Astrocyte (in vitro differentiated cells and primary cell): ENCODE results near the gene HSPB2. TPM values are rescaled to one million over a fixed set of nuclear protein-coding genes. Genes with fewer than 3 reads are reported as not detected.

Experiments
- DNase-seq: peaks from one replicate; pipeline ENCODE4 v3.0.0-alpha.2; 2010; ENCODE audit warnings: low read depth
- FAIRE-seq: peaks from 2 replicates; lab custom pipeline; 2011; peaks lifted over from hg19 to GRCh38; lab: Jason Lieb, UNC
- H2AFZ ChIP-seq: 2 replicates; pipeline ENCODE4 v1.6.0; 2012; ENCODE audit warnings: low read depth, low read length, inconsistent platforms
- H3K27ac ChIP-seq: 2 replicates; pipeline ENCODE4 v1.5.1; 2011; ENCODE audit warnings: low read depth, low read length, inconsistent platforms
- H3K27me3 ChIP-seq: 2 replicates; pipeline ENCODE4 v1.6.0; 2011; ENCODE audit warnings: low read length, inconsistent platforms; ENCODE audit not compliant: insufficient read depth
- H3K36me3 ChIP-seq: 2 replicates; pipeline ENCODE4 v1.5.1; 2011; ENCODE audit warnings: low read length, inconsistent platforms; ENCODE audit not compliant: insufficient read depth
- H3K4me1 ChIP-seq: 2 replicates; pipeline ENCODE4 v1.5.1; 2011; ENCODE audit warnings: low read length, inconsistent platforms; ENCODE audit not compliant: insufficient read depth
- H3K4me2 ChIP-seq: 2 replicates; pipeline ENCODE4 v1.6.0; 2012; ENCODE audit warnings: low read length, inconsistent platforms
- H3K4me3 ChIP-seq: 2 replicates; pipeline ENCODE4 v1.5.1; 2011; ENCODE audit warnings: low read depth, mild to moderate bottlenecking, low read length, inconsistent platforms; ENCODE audit not compliant: insufficient read depth
- H3K79me2 ChIP-seq: 2 replicates; pipeline ENCODE4 v1.6.0; 2012; ENCODE audit warnings: mild to moderate bottlenecking, low read length, inconsistent platforms; ENCODE audit not compliant: insufficient read depth
- H3K9ac ChIP-seq: 2 replicates; pipeline ENCODE4 v1.6.0; 2012; ENCODE audit warnings: mild to moderate bottlenecking, low read length, inconsistent platforms
- H3K9me3 ChIP-seq: 2 replicates; pipeline ENCODE4 v1.5.1; 2012; ENCODE audit warnings: low read depth, mild to moderate bottlenecking, low read length, inconsistent platforms; ENCODE audit not compliant: insufficient read depth
- H4K20me1 ChIP-seq: 2 replicates; pipeline ENCODE4 v1.6.0; 2012; ENCODE audit warnings: low read length, inconsistent platforms; ENCODE audit not compliant: insufficient read depth
- H3K27ac Mint-ChIP-seq: one replicate; pipeline ENCODE4 v1.8.0; 2021; ENCODE audit warnings: mild to moderate bottlenecking, mixed read lengths; ENCODE audit not compliant: unreplicated experiment
- H3K27me3 Mint-ChIP-seq: one replicate; pipeline ENCODE4 v1.8.0; 2021; ENCODE audit warnings: low read depth, mixed read lengths; ENCODE audit not compliant: unreplicated experiment
- H3K36me3 Mint-ChIP-seq: one replicate; pipeline ENCODE4 v1.8.0; 2021; ENCODE audit warnings: low read depth, mixed read lengths; ENCODE audit not compliant: unreplicated experiment
- H3K4me1 Mint-ChIP-seq: one replicate; pipeline ENCODE4 v1.8.0; 2021; ENCODE audit warnings: low read depth, mixed read lengths; ENCODE audit not compliant: unreplicated experiment
- H3K4me3 Mint-ChIP-seq: one replicate; pipeline ENCODE4 v1.8.0; 2021; ENCODE audit warnings: mild to moderate bottlenecking, moderate library complexity, mixed read lengths; ENCODE audit not compliant: unreplicated experiment
- H3K9me3 Mint-ChIP-seq: one replicate; pipeline ENCODE4 v1.8.0; 2021; ENCODE audit warnings: mild to moderate bottlenecking, mixed read lengths; ENCODE audit not compliant: unreplicated experiment
- EZH2 ChIP-seq: IDR thresholded peaks from 2 replicates; pipeline ENCODE4 v1.6.1; 2012; ENCODE audit warnings: mild to moderate bottlenecking, low read length, inconsistent platforms; ENCODE audit not compliant: insufficient read depth
- total RNA-seq: library from RNA; stranded (reverse); gene quantifications from 2 replicates; pipeline ENCODE4 v1.2.1, GENCODE V29; 2021
- TF ChIP-seq, protein P1 (sequence below): IDR thresholded peaks from 2 replicates; pipeline ENCODE4 v1.5.1; 2011; ENCODE audit warnings: low read depth, mild to moderate bottlenecking, inconsistent platforms, low read length, moderate library complexity; ENCODE audit not compliant: insufficient read depth

HSPB2 gene
- total RNA-seq, 1 donor from 2014 or later = not detected

GRCh38 chr11:111949519-111950426 lies 37.2 kb downstream of the HSPB2 start:
- no peak overlapping the region for H3K4me2 ChIP-seq
- H3K4me3 ChIP-seq = no peak overlapping the region
- H3K27me3 ChIP-seq = no peaks in the 10 kb centered on the region
- peaks cover 3% of the 10 kb centered on the region for H3K9me3 Mint-ChIP-seq
- FAIRE-seq = no peak
- no peaks in the 10 kb centered on the region for H3K9me3 ChIP-seq
- no peak overlapping the region for H3K27ac ChIP-seq
- peaks cover 6% of the 10 kb centered on the region for H3K4me1 ChIP-seq
- no peaks in the 10 kb centered on the region for H3K36me3 ChIP-seq
- H2AFZ ChIP-seq = no peak overlapping the region
- H3K9ac ChIP-seq = no peak overlapping the region
- H3K27me3 Mint-ChIP-seq = no peaks in the 10 kb centered on the region
- DNase-seq = no peak
- no peaks in the 10 kb centered on the region for H4K20me1 ChIP-seq
- peak overlapping the region; percentile 2 for H3K27ac Mint-ChIP-seq
- no peaks in the 10 kb centered on the region for H3K79me2 ChIP-seq
- H3K4me3 Mint-ChIP-seq = no peak overlapping the region
- H3K36me3 Mint-ChIP-seq = no peaks in the 10 kb centered on the region
- TF ChIP-seq, protein P1, sequence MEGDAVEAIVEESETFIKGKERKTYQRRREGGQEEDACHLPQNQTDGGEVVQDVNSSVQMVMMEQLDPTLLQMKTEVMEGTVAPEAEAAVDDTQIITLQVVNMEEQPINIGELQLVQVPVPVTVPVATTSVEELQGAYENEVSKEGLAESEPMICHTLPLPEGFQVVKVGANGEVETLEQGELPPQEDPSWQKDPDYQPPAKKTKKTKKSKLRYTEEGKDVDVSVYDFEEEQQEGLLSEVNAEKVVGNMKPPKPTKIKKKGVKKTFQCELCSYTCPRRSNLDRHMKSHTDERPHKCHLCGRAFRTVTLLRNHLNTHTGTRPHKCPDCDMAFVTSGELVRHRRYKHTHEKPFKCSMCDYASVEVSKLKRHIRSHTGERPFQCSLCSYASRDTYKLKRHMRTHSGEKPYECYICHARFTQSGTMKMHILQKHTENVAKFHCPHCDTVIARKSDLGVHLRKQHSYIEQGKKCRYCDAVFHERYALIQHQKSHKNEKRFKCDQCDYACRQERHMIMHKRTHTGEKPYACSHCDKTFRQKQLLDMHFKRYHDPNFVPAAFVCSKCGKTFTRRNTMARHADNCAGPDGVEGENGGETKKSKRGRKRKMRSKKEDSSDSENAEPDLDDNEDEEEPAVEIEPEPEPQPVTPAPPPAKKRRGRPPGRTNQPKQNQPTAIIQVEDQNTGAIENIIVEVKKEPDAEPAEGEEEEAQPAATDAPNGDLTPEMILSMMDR = no peak
- TF ChIP-seq EZH2 = no peak
- peaks cover 6% of the 10 kb centered on the region for H3K4me1 Mint-ChIP-seq

DNA sequence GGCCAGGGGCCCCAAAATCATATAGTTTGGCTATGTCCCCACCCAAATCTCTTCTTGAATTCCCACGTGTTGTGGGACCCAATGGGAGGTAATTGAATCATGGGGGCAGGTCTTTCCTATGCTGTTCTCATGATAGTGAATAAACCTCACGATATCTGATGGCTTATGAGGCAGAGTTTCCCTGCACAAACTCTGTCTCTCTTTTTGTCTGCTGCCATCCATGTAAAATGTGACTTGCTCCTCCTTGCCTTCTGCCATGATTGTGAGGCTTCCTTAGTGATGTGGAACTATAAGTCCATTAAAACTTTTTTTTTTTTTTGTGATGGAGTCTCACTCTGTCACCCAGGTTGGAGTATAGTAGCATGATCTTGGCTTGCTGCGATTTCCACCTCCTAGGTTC lies 39.0 kb downstream of the HSPB2 start:
- H3K27me3 ChIP-seq = no peaks in the 10 kb centered on the region
- Mint-ChIP-seq H3K4me3 (no peak overlapping the region), H3K36me3 (no peaks in the 10 kb centered on the region), H3K27me3 (no peaks in the 10 kb centered on the region), H3K9me3 (peaks cover 3% of the 10 kb centered on the region), H3K4me1 (no peaks in the 10 kb centered on the region), H3K27ac (no peak overlapping the region)
- no peaks in the 10 kb centered on the region for H4K20me1 ChIP-seq
- H3K27ac ChIP-seq = no peak overlapping the region
- no peak overlapping the region for H3K4me3 ChIP-seq
- DNase-seq (no peak), FAIRE-seq (no peak)
- TF ChIP-seq, protein P1 = no peak
- no peak for TF ChIP-seq EZH2
- H3K4me2 ChIP-seq = no peak overlapping the region
- H3K9me3 ChIP-seq = no peaks in the 10 kb centered on the region
- no peaks in the 10 kb centered on the region for H3K4me1 ChIP-seq
- H3K79me2 ChIP-seq = no peaks in the 10 kb centered on the region
- no peak overlapping the region for H2AFZ ChIP-seq
- H3K36me3 ChIP-seq = no peaks in the 10 kb centered on the region
- no peak overlapping the region for H3K9ac ChIP-seq

DNA sequence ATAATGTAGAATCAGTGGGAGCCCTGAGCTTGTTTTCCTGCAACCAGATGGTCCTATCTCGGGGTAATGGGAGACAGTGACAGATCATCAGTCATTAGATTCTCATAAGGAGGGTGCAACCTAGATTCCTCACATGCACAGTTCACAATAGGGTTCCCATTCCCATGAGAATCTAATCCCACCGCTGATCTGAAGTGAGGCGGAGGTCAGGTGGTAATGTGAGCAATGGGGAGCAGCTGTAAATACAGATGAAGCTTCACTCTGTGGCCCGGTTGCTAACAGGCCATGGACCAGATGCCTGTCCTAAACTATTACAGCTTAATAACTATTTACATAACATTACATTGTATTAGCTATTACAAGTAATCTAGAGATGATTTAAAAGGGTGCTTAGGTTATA lies 41.6 kb downstream of the HSPB2 start:
- H3K4me1 ChIP-seq = no peaks in the 10 kb centered on the region
- H3K4me3 ChIP-seq = no peak overlapping the region
- peaks cover 4% of the 10 kb centered on the region for H3K36me3 Mint-ChIP-seq
- H3K4me2 ChIP-seq = no peak overlapping the region
- H3K9me3 Mint-ChIP-seq = peaks cover 3% of the 10 kb centered on the region
- no peaks in the 10 kb centered on the region for H4K20me1 ChIP-seq
- no peaks in the 10 kb centered on the region for H3K27me3 ChIP-seq
- H3K27ac Mint-ChIP-seq = no peak overlapping the region
- no peak overlapping the region for H3K27ac ChIP-seq
- no peak overlapping the region for H3K4me3 Mint-ChIP-seq
- H3K79me2 ChIP-seq = no peaks in the 10 kb centered on the region
- no peak overlapping the region for H2AFZ ChIP-seq
- TF ChIP-seq, protein P1 = no peak
- no peak for TF ChIP-seq EZH2
- FAIRE-seq = no peak
- no peaks in the 10 kb centered on the region for H3K9me3 ChIP-seq
- H3K9ac ChIP-seq = no peak overlapping the region
- no peak for DNase-seq
- H3K36me3 ChIP-seq = no peaks in the 10 kb centered on the region
- H3K4me1 Mint-ChIP-seq = no peaks in the 10 kb centered on the region
- no peaks in the 10 kb centered on the region for H3K27me3 Mint-ChIP-seq
